HG03045 (cell line): ENCODE measurements around the gene UNC119B.
"Not testable (repeated sequence)": the region's sequence is repeated elsewhere in the genome, so short reads cannot be mapped to it uniquely, and the experiment has no call there.

ENCODE experiments used
- ATAC-seq: cut with Tn5 transposase; IDR thresholded peaks from one replicate; pipeline ENCODE4 v1.9.1; 2021; ENCODE audit warnings: mild to moderate bottlenecking, moderate library complexity; ENCODE audit not compliant: unreplicated experiment

The UNC119B gene

DNA sequence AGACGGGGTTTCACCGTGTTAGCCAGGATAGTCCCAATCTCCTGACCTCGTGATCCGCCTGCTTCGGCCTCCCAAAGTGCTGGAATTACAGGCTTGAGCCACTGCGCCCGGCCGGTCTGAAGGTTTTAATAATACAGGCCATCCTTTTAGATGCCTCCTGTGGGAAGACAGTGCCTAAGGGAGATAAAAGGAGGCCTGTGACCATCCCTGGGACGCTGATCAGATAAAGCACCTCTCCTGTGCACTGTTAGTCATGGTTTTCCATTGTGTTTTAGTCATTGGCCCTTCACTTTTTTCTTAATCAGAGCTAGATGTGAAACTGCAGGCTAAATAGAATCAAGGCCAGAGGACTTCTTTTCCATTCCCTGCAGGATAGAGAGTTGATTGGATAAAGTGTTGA is 7.8 kb downstream of the UNC119B start:
- ATAC-seq: no peak

DNA sequence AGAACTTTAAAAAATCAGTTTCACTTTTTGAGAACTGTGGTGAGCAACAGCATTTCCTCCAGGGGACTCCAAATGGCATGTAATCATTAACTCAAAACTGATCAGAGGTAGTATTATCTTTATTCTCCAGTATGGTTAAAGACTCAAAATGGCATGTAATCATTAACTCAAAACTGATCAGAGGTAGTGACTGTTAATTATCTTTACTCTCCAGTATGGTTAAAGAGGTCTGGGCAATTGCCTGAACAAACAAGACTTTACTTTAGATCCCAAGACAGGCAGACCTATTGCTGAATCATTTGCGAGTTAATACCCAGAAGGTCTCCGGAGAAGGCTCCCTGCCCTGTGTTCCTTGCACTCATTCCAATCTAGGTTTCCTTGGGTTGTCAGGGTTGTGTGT is 8.8 kb downstream of the UNC119B start:
- no peak for ATAC-seq

DNA sequence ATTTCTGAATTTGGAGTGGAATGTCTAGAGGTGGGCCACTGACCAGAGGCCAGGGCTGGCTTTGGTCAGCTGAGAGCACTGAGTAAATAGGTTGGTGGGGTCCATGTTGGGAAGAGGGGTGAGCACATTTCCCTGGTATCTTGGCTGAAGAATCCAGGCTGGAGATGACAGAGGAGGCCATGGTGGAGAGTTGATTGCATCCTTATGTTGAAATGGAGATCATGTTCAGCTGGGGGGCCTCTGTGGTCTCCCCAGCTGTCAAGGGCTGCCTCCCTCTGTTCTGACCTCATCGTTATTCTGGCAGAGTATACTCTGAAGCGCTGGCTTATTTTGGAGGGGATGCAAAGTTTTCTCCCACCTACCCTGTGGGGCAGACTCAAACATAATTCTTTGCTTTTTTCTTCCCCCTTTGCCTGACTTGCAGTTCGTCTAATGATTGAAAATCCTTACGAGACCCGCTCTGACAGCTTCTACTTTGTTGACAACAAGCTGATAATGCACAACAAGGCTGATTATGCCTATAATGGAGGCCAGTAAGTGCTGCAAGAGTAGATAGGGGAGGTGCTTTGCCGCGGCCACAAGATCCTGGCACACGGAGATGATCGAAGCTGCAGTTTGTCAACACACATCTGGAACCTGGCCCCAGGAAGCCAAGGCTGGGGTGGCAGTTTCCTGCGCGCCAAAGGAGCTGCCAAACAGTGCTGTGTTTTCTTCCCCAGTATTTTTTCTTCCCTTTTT is 9.4 kb downstream of the UNC119B start:
- no peak for ATAC-seq

DNA sequence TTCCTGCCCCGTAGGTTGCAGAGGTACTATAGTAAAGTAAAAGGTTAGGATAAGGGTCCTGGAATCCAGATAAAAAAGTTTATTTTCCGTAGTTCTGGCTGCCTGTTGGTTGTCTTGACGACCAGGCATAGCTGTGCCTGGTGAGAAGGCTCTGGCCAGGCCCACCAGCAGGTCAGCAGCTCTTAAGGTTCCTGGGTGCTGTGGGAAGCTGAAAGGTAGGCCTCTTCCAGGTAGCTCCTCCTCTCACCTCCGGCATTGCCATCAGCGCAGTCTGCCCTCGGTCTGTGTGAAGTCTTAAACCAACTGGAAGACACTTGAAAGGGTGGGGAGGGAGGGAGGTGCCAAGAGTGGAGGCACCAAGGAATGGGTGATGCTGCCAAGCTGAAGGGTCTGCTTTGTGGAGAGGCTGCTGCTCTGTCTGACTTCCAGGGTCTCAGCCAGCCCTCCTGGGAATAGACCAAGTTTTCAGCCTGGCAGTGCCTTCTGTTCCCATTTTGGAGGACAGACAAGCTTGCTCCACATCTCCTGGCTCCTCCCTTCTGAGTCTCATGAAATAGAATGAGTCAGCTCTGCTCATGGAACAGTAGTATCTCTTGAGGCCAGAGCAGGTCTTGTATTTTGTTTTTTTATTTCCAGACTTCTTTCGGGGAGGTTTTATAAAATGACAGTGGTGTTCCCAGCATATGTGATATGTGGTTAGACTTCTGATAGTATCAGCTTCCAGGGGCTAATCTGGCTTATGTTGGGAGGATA is 10.2 kb downstream of the UNC119B start:
- ATAC-seq: no peak

DNA sequence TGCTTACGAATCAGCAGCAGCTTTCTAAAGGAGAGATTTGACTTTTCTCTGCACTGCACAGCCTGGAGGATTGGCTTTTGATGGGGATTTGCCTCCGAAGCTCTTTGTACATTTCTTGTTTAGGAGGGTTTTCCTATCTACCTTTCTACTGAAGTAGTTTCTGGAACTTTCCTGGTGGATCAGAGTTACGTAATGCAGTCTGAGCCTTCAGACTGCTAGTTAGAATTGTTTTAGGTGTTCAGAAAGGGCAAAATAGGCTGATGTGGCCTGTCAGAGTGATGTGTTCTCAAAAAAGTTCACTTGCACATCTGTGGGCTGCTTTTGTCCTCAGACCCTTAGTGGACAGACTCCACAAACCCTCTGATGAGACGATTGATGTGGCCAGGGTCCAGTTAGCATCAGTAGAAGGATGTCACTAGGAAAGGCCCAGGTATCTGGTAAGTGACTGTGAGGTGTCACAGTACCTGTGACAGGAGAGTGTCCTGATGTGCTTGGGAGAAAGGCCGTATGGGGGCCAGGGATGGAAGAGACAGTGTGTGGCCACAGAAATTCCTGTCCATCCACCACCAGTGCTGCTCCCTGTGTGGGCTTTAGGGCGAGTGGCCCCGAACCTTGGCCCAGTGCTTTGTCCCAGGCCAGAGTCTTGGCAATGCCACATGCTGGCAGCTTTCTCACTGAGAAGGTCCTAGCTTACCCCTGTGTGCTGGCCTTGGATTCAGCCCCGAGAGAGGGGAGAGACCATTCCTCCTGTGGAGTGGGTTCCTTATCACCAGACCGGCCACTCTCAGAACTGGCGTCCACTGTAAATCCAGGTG is 10.9 kb downstream of the UNC119B start:
- ATAC-seq: no peak

DNA sequence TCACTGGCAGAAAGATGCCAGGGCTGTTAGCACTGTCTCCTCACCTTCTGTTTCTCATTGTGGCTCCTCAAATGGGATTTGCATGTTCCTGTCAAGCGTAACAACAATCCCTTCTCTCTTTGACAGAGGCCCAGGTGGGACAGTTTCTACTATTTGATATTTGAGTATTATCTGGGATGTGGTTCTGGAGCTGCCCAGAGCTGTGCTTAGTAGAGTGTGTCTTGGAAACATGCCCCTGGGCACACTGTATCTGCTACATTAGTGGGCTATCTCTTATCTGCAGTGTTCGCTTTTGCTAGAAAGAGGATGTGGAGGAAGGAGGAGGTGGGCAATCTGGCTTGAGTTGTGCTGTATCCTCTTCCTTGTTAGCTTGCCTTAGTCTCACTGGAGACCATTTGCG is 11.6 kb downstream of the UNC119B start:
- ATAC-seq: no peak

DNA sequence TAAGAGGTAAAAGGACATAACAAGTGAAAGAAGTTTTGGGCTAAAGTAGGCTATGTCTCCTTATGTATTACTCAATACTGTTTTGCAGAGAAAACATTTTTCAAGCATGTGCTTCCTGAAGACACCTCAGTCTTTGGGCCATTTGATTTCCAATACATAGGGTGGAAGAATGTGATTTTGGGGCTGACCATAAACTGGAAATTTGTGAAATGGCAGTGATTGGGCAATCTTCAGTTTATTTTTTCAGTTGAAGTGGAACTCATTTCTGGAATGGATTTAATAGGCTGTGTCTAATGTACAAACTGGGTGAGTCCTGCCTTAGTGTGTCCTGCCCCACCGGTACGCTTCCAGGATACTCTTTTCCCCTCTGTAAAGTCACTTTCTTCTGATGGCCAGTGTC is 12.5 kb downstream of the UNC119B start:
- ATAC-seq: no peak

DNA sequence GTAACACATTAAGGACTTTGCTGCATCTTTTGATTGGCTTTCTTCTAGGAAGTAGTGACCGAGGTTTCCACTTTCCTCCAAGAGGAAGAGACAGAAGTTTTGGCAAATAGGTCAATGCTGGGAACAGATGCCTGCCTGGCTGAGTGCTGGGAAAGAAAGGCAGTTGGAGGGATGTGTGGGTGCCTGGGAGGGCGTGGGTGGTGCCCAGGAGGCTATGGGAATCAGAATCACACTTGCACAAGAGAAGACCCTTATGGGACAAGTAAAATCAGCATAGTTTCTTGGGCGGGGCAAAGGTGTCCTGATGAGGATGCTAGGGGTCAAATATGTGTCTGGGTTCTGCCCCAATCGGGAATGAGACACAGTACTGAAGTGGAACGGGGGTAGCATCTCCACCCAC is 14.5 kb downstream of the UNC119B start:
- no peak for ATAC-seq

DNA sequence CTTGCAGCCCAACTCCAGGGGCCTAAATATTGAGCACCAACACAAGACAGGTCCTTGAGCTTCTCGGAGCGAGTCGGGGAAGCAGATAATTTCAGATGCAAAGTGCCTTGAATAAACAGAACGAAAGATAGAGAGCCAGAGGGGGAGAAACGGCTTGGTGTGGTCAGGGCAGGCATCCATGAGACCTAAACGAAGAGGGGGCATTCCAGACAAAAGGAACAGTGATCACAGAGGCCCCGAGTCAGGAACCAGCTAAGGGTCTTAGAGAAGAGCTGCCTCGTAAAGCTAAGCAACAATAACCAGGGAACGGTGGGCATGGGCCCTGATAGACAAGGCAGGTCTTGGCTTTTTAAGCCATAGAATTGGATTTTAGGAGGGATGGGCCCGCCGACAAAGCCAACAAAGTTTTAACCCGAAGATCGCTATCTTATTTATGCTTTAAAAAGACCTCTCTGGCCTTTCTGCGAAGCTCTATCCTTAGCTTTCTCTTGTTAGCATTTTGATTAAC is 14.9 kb downstream of the UNC119B start:
- ATAC-seq: no peak

DNA sequence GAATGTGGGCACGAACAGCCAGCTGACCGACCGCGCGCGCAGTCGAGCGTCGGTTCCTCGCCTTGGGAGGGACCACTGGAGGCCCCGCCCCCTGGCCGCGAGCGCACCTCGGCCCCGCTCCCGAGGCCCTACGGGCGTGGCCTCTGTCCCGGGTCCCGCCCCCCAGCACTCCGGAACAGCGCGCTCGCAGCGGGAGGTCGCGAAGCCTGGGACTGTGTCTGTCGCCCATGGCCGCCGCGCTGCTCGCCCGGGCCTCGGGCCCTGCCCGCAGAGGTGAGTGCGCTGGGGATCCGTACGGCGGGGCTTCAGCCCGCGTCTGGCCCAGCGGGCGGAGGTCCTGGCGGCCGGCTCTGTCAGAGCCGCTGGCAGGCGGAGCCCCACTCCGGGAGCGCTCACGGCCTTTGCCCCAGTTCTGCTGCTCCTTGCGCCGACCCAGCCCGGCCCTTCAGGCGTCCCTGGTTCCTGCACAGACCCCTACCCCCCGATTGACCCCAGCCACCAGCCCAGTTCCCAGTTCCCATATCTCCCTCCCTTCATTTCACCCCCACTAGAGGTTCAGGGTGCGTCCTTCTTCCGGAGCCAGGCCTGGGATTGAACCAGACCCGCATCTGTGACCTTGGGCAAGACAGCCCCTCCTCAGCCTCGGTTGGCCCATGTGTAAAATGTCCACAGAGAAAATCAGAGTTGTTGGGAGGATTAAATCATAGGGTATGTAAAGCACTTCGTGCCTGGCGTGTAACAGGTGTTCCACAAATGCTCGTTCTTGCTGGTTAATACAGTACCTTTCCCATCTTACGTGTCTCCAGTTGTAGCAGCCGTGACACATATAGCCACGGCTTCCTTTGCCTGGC is 15.6 kb downstream of the UNC119B start, which contains the start of gene ACADS:
Gene ACADS (plus strand): TSS at position 168 of the 851 bp plus-strand sequence. CDS start 60 bp downstream, at position 228.
- ATAC-seq: peak; percentile 98

DNA sequence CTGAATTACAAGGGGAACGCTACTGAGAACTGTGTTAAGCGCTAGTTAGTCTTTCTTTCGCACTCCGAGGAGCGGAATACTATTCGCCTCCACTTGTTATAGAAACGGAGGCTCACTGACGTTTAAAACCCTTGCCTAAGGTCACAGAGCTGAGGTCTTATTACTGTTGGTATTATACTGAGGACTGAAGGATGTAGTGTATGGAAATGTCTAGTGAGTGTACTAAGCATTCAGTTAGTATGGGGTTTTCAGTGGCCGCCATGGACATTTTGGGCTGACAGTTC is 16.2 kb downstream of the UNC119B start:
- no peak for ATAC-seq

DNA sequence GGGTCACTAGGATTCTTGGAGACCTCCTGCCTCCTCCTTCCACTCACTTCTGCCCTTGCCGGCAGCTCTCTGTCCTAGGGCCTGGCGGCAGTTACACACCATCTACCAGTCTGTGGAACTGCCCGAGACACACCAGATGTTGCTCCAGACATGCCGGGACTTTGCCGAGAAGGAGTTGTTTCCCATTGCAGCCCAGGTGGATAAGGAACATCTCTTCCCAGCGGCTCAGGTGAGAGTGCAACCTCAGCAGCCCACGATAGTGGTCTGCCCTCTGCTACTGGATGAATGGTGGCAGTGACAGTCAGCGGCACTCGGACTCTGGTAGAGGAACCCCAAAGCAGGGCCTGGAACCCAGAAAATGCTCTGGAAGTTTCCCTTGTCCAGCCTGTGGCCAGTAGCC is 16.7 kb downstream of the UNC119B start:
- no peak for ATAC-seq

DNA sequence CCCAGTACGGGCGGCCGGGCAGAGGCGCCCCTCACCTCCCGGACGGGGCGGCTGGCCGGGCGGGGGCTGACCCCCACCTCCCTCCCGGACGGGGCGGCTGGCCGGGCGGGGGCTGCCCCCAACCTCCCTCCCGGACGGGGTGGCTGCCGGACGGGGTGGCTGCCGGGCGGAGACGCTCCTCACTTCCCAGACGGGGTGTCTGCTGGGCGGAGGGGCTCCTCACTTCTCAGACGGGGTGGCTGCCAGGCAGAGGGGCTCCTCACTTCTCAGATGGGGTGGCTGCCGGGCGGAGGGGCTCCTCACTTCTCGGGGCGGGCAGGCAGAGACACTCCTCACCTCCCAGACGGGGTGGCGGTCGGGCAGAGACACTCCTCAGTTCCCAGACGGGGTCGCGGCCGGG is 21.9 kb downstream of the UNC119B start:
- ATAC-seq: not testable (repeated sequence)

DNA sequence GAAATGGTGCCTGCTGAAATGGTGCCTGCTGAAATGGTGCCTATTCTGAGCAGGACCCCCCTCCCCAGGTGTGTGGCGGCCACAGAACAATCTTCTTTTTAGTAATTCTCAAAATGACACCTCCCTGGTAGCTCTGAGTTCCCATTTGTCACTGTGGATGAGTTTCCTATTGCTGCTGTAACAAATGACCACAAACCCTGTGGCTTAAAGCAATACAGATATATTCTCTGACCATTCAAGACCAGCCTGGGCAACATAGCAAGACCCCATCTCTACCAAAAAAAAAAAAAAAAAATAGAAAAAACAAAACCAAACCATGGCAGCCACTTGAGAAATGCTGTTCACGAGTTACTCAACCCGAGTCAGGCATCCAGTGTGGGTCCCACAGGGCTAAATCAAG is 23.3 kb downstream of the UNC119B start:
- no peak for ATAC-seq

DNA sequence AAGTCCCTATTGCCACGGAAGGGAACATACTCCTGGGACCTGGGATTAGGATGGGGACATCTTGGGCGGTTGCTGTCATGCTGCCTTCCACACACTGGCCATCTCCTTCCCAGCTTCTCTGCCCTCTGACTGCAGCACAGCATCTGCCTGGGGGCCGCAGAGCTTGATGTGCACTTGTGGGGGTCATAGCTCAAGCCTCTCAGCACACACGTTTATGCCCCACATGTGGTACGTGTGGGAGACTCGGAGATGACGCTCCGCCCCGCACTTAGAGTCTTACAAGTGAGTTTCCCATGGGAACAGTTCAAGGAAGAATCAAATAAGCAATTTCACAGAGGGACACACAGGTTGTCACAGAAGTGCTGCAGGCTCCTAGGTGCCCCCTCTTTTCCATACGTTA is 24.0 kb downstream of the UNC119B start:
- ATAC-seq: no peak

DNA sequence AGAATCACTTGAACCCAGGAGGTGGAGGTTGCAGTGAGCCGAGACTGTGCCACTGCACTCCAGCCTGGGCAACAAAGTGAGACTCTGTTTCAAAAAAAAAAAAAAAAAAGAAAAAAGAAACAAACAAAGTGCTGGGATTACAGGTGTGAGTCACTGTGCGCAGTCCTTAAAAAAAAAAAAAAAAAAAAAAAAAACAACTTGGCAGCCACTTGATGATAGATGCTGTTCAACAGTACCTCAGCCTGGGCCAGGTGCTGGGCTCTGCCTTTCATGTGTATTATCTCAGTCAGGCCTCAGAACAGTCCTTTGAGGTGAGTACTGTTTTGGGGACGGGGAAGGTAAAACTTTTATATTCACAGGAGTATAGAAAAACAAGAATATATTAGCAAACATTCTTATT is 24.9 kb downstream of the UNC119B start:
- ATAC-seq: no peak

DNA sequence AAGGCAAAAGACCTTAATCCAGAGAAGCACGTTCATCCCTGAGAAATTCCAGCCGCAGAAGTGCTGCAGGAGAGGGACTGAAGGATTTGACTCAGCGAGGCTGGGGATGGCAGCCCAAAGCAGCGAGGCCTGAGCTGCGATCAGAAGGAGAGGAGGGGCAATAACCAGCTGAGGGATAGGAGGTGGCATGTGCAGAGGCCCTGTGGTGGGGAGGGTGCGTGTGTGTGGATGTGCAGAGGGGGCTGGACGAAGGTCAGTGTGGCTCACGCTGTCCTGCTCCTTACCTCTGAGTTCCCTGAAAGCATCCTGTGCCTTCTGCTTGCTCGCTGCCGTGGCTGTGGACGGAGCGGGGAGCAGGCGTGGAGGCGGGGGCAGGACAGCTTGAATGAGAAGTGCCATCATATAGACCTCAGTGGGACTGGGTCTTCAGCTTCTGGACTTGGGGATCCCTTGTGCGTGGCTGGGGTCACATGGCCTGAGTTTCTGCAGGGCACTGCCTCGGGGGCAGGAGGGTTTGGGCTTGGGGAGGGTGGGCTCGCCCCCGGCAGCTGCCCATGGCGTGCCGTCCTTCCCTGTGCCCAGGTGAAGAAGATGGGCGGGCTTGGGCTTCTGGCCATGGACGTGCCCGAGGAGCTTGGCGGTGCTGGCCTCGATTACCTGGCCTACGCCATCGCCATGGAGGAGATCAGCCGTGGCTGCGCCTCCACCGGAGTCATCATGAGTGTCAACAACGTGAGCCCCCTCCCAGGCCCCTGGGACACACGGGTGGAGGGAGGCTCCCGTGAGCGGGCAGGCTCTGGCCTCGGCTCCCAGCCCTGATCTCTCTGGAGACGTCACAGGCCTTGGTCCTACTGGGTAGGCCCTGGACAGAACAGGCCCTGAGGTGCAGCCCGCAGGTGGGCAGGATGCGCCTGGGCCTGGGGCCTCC is 26.4 kb downstream of the UNC119B start:
- ATAC-seq: no peak

DNA sequence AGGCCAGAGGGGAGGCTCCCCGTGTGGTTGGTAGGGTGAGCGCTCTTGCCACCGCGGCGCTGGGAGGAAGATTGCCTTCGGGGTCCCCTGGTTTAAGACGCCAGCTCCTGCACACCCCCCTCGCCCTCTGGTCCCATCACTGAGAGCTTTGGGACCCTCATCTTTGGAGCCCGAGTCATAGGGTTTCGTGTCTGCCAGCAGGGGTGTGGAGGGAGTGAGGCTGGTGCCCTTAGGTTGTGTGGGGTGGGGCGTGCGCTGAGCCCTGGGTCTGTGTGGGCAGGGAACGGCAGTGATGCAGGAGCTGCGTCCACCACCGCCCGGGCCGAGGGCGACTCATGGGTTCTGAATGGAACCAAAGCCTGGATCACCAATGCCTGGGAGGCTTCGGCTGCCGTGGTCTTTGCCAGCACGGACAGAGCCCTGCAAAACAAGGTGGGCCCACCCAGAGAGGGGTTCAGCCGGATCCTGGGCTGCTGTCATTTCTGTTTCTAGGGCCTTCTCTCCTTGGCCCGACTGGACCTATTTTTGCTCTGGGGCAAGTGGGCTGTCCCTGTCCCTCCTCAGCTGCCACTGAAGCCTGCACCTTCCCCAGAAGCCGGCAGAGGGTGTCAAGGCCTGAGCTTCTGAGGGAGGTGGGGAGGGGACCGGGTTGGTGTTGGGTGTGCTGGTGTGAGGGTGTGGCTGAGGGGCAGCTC is 27.4 kb downstream of the UNC119B start:
- no peak for ATAC-seq
